HG03565 (cell line): ENCODE measurements around the gene OGA.
A peak's percentile ranks its signal among the peaks of the same experiment; 100 is the strongest.
"Not testable (repeated sequence)": the region's sequence is repeated elsewhere in the genome, so short reads cannot be mapped to it uniquely, and the experiment has no call there.

Experiments
- ATAC-seq: cut with Tn5 transposase; IDR thresholded peaks from one replicate; pipeline ENCODE4 v1.9.1; 2021; ENCODE audit warnings: mild to moderate bottlenecking, moderate library complexity; ENCODE audit not compliant: unreplicated experiment

Gene OGA

DNA sequence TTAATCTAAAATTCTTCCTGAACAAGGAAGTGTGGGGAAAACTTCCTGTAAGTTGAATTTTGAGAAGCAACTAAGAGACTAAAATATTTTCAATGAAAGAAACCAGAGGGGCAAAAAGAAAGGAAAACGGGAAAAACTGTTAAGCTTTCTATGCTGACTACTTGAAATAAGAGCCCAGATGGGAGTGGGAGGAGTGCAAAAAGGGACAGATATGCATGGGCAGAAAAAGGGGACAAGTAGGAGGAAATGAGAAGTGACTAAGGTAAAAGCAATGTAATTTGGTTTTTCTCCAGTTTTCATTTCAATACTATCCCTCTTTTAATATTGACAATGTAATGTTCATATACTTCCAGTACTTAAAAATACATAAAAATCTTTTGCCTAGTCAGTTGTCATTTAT is 11.1 kb downstream of the OGA start:
- ATAC-seq: no peak

DNA sequence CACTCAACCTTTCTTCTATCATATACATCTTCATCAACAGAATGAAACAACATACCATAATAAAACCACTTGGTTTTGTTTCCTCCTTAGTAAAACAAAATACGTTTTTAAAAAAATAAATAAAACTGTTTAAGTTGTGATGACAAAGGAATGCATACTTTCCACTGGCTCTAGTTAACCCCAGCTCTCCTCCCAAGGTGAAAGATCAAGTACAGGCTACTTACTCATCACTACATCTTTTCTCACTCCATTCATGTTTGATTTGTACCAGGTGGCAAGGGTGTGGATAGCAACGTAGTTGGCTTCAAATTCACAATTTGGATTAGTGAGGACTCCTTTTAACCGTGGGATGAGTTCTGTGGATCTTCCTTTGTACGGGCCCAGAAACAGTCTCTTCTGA is 14.7 kb downstream of the OGA start:
- no peak for ATAC-seq

DNA sequence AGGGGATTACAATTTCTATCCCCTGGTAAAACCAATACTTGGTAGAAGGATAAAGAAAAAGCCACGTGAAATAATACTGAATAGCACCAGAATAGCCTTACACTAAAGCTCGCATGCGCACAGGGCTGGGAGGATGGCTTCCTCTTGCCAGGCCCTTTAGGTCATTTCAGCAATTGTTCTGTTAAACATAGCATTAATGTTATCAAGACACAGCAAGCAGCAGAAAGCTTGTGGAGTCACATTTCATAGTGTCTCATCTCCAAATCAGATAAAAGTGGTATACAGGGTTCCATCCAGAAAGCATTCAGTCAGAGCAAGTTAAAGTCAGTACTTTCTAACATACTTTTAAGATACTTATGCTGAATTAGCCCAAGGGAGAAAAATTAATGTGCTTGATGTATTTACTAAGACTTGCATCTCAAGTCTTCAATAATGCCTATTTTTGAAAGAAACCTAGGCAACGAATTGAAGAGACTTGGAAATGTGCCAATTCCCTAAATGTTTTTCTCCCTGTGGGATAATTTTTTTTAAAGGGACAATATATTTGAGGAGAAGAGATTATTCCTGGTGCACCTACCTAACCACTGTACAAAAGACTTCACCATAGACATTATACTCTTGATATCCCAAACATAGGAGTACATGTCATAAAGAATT is 20.7 kb downstream of the OGA start:
- ATAC-seq: no peak

DNA sequence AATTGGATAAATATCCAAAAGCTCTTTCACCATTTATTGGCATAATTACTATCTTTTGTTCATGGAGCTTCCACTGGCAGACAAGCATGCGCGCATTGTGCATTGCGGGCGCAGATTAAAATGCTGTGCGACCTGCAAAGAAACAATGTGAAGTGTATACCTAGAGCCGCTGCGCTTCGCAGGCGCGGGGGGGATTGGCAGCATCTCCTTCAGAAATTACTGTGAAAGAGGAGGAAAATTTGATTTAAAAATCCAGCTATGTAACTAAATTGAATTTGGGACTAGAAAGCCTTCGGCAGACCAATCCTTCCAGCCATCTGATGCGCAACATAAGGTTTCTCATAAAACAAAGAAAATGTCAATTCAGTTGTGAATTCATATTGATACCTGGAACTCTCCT is 24.7 kb downstream of the OGA start:
- no peak for ATAC-seq

DNA sequence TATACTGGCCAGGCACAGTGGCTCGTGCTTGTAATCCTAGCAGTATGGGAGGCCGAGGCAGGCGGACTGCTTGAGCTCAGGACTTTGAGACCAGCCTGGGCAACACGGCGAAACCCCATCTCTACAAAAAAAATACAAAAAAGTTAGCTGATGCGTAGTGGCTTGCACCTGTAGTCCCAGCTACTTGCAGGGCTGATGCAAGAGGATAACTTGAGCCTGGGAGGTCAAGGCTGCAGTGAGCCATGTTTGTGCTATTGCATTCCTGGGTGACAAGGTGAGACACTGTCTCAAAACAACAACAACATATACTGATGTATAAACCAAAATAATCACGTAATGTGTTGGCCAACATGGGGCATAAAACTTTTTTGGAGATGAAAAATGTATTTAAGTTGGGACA is 28.6 kb downstream of the OGA start:
- ATAC-seq: no peak

DNA sequence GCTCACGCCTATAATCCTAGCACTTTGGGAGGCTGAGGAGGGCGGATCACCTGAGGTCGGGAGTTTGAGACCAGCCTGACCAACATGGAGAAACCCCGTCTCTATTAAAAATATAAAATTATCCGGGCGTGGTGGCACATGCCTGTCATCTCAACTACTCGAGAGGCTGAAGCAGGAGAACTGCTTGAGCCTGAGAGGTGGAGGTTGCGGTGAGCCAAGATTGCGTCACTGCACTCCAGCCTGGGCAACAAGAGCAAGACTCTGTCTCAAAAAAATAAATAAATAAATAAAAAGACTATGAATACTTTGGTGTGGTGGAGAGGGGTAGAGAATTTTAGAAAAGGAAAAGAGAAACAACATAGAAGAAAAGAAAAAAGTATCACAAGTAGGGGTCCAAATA is 29.0 kb downstream of the OGA start:
- not testable (repeated sequence) for ATAC-seq

DNA sequence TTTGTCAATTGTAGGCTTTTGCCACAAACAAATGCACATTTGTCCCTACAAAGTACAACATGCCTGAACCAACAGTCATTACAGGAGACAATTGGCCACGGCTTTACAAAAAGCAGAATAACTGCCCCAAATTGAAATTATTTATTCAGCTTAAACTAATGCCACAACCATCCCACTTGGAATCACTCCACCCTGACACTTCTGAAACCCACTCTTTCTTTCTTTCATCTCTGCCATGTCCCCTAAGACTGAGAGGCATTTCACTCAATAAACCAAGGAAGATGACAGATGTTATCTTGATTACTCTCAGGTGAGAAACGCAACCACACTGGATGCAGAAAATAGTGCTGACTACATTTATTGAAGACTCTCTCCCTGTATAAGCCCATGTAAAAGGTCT is 32.4 kb downstream of the OGA start:
- ATAC-seq: no peak

DNA sequence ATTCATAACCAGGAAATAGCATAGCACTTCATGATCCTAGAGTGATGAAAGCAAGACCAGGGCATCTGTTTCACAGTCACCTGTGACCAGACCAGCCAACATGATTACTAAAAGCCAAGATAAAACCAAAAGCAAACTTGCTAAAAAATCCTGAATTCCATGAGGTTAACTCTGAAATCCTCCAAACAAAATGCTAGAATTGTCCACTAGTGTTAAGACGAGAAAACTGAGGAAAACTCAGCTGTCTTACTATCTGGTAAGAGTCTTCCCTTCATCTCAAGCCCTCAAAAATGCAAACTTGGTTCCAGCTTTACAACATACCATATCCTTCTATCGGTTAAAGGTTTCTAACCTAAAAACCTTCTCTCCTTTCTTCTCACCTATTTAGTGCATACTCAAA is 33.7 kb downstream of the OGA start:
- ATAC-seq: no peak

DNA sequence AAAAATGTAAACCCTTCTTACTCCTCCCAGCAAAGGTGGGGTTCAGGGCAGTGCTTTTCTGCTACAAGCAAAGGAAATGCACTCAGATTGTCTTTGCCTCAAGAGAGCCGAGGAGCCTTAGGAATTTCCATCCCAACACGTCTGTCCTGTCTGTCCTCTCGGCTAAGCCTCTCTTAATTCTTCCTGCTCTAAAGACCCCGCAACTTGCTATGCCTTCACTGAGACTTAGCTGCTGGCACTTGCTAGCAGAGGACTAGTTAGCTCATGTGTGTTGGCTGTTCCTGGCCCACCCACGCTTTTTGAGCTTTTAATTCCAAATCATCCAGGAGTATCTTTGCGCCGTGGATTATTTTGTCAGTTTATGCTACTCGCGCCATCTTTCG is 34.5 kb downstream of the OGA start:
- ATAC-seq: no peak

DNA sequence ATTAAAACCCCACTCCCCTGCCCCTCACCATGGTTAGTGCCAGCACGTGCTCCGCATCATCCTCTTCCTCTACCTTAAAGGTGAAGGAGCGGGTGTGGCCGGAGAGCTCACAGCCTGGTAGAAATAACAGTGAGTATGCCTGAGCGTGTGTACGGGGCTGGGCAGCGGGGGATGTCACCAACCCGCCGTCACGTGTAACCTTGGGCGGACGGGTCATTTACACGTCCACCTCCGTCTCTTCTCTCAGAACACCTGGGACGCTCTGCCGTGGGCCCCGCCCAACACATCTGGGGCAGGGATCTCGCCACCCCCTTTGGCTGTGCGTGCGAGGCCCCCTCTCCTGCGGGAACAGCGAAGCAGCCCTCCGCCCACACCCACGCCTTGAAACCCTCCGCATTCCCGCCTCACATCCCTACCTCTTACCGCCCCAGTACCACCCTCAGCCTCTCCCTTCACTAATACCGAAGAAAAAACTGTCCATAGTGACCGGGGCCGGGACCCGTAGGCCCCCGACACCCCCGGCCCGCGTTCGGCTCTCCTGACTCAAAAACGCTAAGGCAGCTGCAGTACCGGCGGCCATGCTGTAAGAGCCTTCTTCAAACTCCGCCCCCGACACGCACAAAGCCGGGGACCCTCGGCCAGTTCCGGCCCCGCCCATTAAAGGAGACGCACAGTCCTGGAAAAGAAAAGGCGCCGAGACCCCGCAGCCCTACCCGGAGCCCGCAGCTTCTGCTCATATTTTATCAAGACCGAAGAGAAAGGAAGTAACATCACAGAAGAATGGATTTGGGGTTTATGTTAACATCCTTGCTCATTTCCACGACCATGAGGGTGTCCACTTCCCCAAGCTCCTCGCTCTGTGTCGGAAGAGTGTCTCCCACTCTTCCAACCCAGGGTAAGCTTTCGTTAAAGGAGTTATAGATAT is 35.2 kb downstream of the OGA start, which contains the start of gene NPM3:
Gene NPM3 (minus strand): TSS at position 636 of the 925 bp plus-strand sequence. CDS start 56 bp downstream, at position 580.
- ATAC-seq: no peak

DNA sequence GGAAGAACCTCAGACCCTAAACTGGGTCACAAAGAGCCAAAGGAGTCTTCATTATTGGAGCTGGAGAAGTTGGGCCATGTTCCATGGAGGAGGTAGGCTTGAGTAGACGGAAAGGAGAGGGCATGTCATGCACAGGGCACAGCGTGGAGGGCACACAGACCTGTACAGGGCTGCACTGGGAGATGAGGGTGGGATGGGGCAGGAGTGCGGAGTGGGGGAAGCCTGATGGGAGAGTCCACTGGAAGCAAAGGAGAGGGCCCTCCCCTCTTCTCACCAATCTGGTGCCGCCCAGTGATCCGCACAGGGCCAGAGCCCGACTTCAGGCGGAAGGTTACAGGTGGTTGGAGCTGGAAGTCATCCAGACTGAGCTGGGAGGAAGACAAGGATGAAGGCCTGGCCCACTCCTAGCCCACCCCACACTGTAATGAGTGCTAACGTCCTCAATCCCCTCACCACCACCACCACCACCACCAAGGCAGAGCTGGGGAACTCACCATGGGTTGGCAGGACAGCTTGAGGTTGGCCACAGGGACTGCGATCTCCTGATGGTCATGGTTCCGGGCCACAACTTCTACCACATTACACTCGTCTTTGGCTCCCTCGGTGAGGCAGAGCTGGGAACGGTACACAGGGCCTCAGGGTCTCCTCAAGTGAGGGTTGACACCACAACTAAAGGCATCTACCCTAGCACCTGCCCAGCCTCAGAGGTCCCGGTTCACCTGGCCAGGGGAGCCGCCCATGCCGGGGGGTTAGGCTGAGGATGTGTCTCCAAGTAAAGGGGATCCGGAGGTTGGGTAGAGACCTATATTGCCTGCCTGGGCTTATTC is 36.0 kb downstream of the OGA start:
- ATAC-seq: no peak

DNA sequence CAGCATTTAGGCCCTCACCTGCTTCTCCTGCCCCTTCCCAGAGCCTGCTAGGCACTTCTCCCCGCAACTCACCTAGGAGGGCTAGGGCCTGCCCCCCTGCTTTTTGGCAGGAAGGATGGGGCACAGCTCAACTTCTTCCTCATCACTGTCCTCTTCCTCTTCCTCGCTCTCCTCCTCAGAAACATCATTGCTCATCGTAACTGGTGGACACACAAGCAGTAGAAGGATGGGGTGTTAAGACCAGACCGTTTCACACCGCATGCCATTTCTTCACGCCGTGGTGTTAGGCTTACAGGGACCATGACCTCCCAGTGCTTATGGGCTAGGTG is 36.6 kb downstream of the OGA start:
- ATAC-seq: no peak

DNA sequence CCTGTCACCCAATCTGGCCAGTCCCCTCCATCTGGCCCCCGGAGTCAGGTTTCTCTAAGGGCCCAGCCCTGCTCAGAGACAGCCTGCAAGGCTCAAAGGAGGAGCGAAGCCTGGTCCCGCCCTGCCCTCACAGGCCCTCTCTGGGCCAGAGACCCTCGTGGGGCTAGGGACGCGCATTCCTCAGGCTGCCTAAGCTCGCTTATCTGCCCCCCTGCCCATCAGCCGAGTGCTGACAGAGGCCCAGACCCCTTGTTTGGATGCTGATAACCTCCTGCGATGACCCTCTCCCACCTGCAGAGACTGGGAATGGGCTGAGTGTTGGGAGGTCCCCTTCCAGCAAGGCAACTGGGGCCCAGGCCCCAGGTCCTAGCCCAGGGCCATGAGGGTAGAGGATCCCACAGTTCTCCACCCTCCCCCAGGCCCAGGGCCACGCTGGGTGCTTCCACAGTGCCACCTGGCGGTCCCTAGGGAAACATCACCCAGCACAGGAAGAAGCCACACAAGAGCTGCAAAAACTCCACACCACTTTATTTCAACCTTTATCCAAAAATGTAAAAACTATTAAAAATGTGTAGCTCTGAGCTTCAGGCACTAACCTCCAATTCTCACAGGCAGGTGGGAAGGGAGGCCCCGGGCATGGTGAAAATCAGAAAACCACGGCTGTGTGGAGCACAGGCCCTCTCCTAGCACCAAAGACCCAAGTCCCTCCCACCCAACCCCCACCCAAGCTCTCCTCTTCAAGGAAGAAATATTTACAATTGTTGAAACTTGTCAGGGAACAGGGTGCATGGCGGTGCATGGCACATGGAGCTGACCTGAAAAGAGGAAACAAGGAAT is 37.2 kb downstream of the OGA start:
- ATAC-seq: no peak

DNA sequence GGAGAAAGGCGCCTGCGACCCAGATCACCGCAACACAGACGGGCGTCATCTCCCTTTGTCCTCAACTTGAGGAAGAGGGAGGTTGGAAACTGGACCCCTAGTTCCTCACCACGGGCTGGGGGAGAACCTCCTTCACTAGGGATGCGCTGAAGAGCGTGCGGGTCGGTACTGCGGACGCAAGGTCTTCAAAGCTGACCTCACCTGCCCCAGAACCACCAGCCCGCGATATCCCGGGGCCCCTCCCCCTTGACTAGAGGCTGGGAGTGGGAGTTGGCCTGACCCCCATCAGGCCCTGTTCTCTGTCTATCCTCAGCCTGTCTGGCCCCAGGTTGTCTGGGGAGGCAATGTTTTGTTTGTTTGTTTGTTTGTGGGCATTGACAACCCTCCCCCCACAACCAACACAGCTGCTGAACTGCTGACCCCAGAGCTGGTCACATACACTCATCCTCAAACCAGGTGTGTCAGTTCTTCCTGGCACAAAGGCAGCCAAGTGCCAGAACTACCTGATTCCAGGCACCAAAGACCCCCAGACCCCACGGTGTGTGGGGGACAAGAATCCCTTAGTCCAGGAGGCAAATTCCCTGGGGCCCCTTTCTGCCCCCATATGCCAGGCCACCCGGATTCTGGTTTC is 37.9 kb downstream of the OGA start:
- ATAC-seq: no peak

DNA sequence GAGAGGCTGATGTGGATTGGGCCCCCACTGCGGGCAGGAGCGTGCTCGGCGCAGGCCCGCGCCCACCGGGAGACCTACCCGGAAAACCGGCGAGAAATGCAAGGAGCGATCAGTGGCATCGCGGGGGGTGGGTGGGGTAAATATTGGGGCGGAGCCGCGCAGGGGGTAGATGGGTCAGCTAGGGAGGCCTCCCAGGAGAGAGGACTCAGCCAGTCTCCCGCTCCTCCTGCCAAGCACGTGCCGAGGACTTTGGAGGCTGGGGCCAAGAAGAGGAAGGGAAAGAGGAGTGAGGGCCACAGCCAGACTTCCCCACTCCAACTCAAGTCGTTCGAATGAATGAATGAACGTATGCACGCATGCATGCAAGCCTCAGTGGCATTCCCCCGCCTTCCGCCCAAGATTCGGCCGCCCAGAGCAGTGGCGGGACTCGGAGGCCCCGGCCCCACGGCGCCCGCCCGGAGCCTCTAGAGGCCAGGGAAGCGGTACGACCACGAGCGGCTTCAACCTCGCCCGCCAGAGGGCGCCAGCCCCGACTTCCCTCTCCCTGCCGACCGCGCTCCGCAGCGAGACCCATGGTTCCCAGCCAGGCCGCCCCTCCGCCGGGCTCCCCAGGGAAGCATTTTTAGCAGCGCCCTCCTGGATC is 38.6 kb downstream of the OGA start:
- peak; percentile 40 for ATAC-seq

DNA sequence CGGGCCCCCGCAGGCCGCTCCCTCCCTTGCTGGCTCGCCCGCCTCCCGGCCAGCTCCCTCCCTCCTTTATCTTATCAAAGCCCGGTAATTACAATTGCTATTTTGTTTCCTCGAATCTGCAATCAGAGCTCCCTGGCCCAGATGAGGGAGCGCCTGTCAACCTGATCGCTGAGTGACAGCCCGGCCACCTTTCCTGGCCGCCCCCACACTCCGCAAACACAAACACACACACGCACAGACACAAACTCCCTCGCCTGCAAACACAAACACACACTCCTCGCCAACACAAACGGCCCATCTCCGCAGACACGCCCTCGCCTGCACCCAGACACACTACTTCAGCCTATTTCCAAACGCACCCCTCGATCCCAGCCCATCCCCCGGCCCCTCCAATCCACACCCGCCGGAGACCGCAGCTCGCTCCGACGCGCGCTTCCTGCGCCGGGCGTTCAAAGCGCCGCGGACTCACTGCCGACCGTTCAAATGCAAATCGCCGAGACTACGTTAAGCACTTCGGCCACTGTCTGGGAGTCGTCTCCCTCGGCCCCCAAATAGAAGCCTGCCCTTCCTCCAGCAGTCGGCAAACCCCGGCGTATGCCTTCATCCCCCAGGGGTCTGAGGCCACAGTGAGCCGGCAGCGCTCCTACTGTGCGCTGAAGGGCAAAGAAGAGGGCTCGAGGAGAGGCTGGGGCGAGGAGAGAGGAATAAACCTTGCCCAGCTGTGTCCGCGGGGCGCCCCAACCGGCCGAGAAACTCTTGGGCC is 39.3 kb downstream of the OGA start:
- no peak for ATAC-seq

DNA sequence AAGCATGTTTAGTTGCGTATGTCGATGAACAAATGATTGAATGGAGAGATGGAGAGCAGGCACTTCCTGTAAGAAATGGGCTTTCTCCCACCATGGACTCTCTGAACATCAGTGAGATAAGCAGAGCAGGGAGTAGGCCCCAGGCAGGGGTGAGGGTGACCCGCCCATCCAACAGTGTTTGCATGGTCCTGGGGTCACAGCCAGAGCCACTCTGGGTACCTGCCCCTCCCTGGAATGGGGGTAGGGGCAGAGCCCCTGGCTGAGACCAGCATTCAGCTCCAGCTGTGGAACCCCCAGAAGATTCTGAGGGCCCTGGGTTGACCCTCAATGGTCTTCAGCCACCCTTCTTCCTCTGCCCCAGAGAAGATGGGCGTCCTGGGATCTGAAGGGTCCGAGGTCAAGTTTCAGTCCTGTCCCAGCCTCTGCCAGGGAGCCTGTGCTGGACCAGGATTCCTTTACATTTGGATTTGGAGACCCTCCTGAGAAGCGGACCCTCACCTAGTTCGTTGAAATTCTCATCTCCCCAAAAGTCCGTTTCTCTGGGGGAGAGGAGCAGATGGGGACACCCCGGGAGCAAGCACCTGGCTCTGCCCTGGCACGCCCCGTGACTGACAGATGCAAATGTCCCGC is 40.0 kb downstream of the OGA start:
- ATAC-seq: no peak

DNA sequence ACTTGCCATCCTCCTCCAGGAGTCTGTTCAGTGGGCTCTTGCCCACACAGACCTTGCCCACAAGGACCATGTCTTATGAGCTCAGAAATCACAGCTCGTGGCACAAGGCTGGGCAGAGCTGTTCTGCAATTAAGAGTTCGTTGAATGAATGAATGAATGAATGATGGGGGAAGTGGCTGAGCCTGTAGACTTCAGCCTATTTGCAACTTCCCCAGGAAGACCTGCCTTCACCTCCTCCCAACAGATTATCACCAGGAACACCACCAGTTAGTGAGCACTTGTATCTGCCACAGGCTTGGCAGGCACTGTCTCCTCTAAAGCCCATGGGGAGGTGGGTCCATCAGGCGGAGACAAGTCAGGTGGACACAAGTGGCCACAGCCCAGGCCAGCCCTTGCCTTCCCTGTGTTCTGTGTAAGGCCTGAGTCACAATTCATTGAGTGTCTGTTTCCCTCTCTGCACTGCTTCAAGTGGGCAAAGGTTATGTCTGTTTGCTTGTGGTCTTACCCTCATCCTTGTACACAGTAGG is 40.6 kb downstream of the OGA start:
- no peak for ATAC-seq
